ENCODE data around the gene ERCC5. TPM values are rescaled to one million over a fixed set of nuclear protein-coding genes. Genes with fewer than 3 reads are reported as not detected.

Gene ERCC5
- total and polyA plus RNA-seq, 9 of the 15 experiments (the other 6 are each of a cell fraction or from before 2014, with no cell fraction given) = 7.4 to 43.1 (median 33.9) TPM

DNA sequence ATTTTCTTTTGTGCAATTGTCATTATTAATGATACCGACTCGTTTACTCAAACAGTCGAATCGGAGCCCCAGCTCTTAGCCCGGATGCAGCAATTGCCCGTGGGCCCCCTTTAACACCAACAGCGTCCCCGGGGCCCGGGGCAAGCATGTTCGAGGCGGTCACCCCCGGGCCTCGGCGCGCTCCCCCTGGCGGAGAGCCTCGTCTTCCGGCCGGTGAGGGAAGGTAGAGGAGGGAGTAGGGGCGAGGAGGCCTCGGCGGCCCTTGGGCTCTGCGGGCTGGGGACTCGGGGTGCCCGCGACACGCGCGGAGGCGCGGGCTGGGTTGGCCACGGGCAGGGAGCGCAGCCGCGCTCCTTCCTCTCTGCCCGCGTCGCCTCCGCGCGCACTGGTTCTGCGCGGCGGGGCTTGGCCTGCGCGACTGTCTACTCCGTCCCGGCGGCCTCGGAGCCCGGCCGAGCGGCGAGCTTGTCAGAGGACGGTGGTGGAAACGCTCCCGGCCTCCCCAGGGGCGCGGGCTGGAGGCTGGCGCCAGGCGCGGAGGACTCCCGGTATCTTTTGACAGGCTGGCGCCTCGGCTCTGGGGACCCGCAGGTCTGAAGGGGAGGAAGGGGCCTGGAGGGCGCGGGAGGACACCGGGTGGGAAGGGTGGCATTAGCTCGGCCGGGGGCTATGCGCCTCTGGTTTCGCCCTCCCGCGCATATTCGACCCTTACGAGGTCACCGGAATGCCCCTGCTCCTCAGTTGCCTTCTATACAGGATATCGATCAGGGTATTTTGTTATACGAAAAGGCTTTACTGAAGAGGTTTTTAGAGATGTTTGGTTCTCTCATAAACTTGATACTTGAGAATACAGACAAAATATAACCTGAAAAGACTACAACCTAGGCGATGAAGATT lies 45.4 kb upstream of the ERCC5 start (continued):
- TF ChIP-seq NCOA2 (IDR thresholded peaks at IDR 0.05; ENCODE audit: partially characterized antibody in 2 of 2) = no peak
- TF ChIP-seq, protein P1, sequence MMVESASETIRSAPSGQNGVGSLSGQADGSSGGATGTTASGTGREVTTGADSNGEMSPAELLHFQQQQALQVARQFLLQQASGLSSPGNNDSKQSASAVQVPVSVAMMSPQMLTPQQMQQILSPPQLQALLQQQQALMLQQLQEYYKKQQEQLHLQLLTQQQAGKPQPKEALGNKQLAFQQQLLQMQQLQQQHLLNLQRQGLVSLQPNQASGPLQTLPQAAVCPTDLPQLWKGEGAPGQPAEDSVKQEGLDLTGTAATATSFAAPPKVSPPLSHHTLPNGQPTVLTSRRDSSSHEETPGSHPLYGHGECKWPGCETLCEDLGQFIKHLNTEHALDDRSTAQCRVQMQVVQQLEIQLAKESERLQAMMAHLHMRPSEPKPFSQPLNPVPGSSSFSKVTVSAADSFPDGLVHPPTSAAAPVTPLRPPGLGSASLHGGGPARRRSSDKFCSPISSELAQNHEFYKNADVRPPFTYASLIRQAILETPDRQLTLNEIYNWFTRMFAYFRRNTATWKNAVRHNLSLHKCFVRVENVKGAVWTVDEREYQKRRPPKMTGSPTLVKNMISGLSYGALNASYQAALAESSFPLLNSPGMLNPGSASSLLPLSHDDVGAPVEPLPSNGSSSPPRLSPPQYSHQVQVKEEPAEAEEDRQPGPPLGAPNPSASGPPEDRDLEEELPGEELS (CRISPR knock-in tag; IDR thresholded peaks at IDR 0.05; ENCODE audit: borderline replicate concordance) = peak; percentile 68; the same call in 1 of the 2 replicates
- TF ChIP-seq CBX5 (IDR thresholded peaks at IDR 0.05; ENCODE audit: borderline replicate concordance, low read depth) = no peak
- no peak for TF ChIP-seq HDAC3 (IDR thresholded peaks at IDR 0.05; ENCODE audit: borderline replicate concordance, partially characterized antibody)
- TF ChIP-seq SIRT6 (IDR thresholded peaks at IDR 0.05; ENCODE audit: low read depth, low read length) = no peak
- no peak for TF ChIP-seq CBX2 (IDR thresholded peaks at IDR 0.05; ENCODE audit: insufficient read depth, low read length, poor library complexity, severe bottlenecking)
- TF ChIP-seq KAT2B (IDR thresholded peaks at IDR 0.05; ENCODE audit: low read depth, low read length) = no peak
- TF ChIP-seq, protein P2, sequence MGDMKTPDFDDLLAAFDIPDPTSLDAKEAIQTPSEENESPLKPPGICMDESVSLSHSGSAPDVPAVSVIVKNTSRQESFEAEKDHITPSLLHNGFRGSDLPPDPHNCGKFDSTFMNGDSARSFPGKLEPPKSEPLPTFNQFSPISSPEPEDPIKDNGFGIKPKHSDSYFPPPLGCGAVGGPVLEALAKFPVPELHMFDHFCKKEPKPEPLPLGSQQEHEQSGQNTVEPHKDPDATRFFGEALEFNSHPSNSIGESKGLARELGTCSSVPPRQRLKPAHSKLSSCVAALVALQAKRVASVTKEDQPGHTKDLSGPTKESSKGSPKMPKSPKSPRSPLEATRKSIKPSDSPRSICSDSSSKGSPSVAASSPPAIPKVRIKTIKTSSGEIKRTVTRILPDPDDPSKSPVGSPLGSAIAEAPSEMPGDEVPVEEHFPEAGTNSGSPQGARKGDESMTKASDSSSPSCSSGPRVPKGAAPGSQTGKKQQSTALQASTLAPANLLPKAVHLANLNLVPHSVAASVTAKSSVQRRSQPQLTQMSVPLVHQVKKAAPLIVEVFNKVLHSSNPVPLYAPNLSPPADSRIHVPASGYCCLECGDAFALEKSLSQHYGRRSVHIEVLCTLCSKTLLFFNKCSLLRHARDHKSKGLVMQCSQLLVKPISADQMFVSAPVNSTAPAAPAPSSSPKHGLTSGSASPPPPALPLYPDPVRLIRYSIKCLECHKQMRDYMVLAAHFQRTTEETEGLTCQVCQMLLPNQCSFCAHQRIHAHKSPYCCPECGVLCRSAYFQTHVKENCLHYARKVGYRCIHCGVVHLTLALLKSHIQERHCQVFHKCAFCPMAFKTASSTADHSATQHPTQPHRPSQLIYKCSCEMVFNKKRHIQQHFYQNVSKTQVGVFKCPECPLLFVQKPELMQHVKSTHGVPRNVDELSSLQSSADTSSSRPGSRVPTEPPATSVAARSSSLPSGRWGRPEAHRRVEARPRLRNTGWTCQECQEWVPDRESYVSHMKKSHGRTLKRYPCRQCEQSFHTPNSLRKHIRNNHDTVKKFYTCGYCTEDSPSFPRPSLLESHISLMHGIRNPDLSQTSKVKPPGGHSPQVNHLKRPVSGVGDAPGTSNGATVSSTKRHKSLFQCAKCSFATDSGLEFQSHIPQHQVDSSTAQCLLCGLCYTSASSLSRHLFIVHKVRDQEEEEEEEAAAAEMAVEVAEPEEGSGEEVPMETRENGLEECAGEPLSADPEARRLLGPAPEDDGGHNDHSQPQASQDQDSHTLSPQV (IDR thresholded peaks at IDR 0.05) = 0 out of 2 replicates have a peak, but pooled peaks have one; percentile 15
- peak; percentile 29; the same call in 1 of the 2 replicates for TF ChIP-seq HCFC1 (IDR thresholded peaks at IDR 0.05; ENCODE audit: low read depth, low read length)
- TF ChIP-seq, protein P3, sequence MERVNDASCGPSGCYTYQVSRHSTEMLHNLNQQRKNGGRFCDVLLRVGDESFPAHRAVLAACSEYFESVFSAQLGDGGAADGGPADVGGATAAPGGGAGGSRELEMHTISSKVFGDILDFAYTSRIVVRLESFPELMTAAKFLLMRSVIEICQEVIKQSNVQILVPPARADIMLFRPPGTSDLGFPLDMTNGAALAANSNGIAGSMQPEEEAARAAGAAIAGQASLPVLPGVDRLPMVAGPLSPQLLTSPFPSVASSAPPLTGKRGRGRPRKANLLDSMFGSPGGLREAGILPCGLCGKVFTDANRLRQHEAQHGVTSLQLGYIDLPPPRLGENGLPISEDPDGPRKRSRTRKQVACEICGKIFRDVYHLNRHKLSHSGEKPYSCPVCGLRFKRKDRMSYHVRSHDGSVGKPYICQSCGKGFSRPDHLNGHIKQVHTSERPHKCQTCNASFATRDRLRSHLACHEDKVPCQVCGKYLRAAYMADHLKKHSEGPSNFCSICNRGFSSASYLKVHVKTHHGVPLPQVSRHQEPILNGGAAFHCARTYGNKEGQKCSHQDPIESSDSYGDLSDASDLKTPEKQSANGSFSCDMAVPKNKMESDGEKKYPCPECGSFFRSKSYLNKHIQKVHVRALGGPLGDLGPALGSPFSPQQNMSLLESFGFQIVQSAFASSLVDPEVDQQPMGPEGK (CRISPR knock-in tag; IDR thresholded peaks at IDR 0.05; ENCODE audit: borderline replicate concordance) = no peak
- no peak for TF ChIP-seq ZNF253 (CRISPR knock-in tag; conservative IDR thresholded peaks at IDR 0.05)
- TF ChIP-seq ZNF124 (CRISPR knock-in tag; IDR thresholded peaks at IDR 0.05) = no peak
- TF ChIP-seq, protein P4, sequence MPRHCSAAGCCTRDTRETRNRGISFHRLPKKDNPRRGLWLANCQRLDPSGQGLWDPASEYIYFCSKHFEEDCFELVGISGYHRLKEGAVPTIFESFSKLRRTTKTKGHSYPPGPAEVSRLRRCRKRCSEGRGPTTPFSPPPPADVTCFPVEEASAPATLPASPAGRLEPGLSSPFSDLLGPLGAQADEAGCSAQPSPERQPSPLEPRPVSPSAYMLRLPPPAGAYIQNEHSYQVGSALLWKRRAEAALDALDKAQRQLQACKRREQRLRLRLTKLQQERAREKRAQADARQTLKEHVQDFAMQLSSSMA (CRISPR knock-in tag; IDR thresholded peaks at IDR 0.05) = no peak
- TF ChIP-seq PTRF (tag; IDR thresholded peaks at IDR 0.05) = no peak
- TF ChIP-seq HOXB6 (CRISPR knock-in tag; IDR thresholded peaks at IDR 0.05; ENCODE audit: borderline replicate concordance) = no peak

Data from K562 (cell line).